GM12865 (cell line): ENCODE data around the gene KRT79.

Experiments used
- DNase-seq: peaks from one replicate; pipeline ENCODE4 v3.0.0; 2010; ENCODE audit warnings: low read depth
- H3K4me3 ChIP-seq: 2 replicates; pipeline ENCODE4 v1.5.1; 2011; ENCODE audit warnings: mild to moderate bottlenecking, low read depth, low read length, control low read depth
- TF ChIP-seq, protein P1 (sequence below): IDR thresholded peaks from 2 replicates; pipeline ENCODE4 v1.5.1; 2011; ENCODE audit warnings: low read length, control low read depth, low read depth, inconsistent platforms; ENCODE audit not compliant: insufficient read depth; ENCODE audit errors: missing control alignments

KRT79 gene

DNA sequence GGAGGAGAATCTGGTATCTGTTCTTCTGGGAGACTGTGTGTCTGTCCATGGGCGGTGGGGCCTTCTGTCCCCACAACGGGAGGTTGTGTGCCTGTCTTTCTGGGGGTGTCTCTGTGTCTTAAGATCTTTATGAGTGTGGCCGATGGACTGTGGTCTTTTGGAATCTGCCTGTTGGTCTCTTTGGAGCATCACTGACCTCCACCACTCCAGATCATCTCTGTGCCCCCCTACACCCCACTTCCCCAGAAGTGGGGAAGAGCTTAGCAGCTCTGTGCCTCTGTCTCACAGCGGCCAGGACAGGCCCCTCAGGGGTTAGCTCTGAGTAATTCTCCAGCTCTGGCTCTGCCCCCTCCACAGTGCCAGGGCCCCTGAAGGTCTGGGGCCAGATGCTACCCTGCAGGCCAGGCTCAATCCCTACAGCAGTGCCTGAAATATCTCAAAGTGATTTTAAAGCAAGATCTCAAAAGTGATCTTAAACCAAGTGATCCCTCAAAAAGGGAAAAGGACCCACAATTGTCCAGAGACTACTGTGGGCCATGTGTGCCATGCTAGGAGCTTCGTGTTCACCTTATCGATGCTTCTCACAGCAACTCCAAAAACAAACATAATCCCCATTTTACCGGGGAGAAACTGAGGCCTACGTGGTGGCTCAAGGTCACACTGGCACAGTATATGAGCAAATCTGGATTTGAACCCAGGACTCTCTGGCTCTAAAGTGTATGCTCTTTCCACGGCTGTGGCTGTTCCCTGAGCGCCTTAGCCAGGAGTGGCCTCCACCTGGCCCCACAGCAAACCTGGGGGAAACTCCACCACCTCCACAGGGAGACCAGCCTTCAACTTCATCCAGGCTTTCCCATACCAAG, 40.7 kb upstream of the KRT79 start:
- TF ChIP-seq, protein P1, sequence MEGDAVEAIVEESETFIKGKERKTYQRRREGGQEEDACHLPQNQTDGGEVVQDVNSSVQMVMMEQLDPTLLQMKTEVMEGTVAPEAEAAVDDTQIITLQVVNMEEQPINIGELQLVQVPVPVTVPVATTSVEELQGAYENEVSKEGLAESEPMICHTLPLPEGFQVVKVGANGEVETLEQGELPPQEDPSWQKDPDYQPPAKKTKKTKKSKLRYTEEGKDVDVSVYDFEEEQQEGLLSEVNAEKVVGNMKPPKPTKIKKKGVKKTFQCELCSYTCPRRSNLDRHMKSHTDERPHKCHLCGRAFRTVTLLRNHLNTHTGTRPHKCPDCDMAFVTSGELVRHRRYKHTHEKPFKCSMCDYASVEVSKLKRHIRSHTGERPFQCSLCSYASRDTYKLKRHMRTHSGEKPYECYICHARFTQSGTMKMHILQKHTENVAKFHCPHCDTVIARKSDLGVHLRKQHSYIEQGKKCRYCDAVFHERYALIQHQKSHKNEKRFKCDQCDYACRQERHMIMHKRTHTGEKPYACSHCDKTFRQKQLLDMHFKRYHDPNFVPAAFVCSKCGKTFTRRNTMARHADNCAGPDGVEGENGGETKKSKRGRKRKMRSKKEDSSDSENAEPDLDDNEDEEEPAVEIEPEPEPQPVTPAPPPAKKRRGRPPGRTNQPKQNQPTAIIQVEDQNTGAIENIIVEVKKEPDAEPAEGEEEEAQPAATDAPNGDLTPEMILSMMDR: no peak
- no peak for DNase-seq
- H3K4me3 ChIP-seq: no peak overlapping the region

DNA sequence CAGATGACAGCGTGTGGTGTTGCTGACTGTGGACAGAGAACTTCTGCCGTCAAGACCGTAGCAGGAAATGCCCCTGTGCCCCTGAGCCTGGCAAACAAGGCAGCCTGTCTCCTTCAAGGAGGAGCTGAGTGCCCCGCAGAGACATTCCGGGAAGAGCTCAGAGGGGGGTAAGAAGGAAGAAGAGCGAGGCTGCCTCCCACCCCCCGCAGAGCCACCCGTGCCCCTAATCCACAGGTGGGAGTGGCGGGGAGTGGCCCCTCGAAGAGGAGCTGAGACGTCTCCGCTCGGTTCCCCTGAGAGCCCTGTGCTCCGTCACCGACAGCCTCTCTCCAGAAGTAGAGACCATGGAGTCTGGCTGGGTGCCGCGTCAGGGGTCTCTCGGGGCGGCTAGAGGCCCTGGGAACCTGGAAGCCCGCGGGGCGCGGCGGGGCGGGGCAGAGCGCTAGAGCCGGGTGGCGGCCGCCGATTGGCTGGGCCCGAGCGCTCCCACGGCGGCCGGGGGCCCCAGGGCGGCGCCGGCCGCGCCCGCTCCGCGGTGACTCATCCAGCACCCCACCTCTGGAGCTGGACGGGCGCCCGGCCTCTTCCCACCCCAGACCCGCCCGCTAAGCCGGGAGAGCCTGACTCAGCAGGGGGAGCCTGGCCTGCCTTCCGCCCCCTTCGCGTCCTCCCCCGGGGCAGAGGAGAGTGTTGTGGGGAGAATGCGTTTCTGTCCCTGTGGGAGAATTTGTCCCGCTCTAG, 39.9 kb upstream of the KRT79 start:
- TF ChIP-seq, protein P1: no peak
- H3K4me3 ChIP-seq: no peak overlapping the region
- DNase-seq: no peak

DNA sequence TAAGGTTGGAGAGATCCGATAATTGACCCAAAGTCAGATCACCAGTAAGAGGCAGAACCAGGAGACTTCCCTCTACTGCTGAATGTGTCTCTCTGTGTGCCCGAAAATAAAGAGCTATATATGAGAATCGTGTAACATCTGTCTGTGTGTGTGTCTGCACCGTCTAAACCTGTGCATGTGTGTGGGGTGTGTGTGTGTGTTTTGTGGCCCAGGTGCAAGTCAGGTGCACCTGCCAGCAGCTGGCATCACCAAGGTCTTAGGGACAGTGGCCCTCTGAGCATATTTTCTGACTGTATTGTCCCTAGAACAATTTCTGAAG, 39.4 kb upstream of the KRT79 start:
- H3K4me3 ChIP-seq: no peak overlapping the region

DNA sequence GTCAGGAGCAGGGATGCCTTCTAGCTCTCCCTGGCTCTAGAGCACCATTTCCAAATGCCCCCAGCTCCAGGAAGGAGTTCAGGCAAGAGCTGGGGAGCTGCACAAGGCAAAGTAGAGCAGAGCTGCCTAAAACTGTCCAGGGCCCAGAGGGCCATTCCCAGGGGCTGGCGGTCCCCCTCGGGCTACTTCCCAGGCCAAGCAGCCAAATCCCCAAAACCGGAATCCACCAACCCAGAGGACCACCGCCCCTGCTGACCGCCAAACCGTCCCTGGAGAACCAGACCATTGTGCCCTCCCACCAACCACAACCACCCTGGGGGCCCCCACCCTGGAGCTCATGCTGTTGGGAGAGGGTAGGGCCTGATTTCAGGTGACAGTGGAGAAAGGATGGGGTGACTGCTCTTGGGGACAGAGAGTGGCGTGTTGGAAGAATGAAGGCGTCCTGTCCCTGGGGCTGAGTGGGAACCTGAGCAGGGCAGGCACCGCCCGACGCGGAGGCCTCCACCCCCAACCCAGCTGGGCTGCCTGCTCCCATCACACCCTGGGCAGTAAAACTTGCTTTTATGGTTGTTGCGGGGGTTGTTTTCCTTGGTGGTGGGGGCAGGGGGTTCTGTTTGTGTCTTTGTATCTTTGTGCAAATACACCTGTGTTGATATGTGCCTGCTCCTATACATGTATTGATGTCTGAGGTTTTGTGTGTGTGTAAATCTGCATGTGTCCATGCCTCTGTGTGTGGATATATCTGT, 38.7 kb upstream of the KRT79 start:
- TF ChIP-seq, protein P1: no peak
- no peak overlapping the region for H3K4me3 ChIP-seq
- no peak for DNase-seq

More for the DNA sequence above, 39.4 kb upstream of the KRT79 start:
- TF ChIP-seq, protein P1: no peak
- DNase-seq: no peak

DNA sequence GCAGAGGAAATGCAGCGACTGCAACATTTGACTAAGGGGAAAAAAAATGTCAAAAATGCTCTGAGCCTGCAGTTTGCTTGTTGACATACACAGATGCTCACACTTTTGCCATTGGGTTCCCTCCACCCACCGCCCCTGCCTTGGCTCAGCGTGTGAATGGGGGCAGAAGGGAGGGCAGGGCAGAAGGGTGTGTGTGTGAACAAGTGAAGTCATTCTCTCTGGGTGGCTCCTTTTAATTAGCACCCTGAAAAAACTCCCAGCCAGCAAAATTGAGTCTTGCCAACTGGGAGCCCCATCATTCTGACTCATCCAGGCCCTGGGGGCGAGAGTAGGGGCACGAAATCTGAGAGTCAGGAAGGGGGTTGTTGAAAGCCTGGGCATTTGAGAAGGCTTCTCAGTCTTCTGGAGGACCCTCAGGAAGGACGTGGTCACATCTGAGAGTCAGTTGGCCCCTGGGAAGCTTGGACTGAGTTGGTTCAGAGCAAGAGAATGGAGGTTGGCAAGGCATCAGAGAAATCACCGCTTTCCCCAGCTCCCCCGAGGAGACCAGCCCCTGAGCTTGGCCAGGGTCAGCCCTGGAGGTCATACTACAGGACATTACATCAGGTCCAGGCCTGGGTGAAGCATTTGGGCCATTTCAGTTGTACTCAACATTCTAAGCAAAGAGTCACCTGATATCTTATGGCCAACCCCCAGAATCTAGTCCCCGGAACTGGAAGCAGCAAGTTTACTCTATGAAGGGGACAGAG, 37.4 kb upstream of the KRT79 start:
- no peak overlapping the region for H3K4me3 ChIP-seq
- TF ChIP-seq, protein P1: no peak
- no peak for DNase-seq
